Measurements from ENCODE around the gene S100A6. TPM values are rescaled to one million over a fixed set of nuclear protein-coding genes. Genes with fewer than 3 reads are reported as not detected.

Gene S100A6
- total and polyA plus RNA-seq, 4 donors, result 165 to 10,136 (median 2,002) TPM

DNA sequence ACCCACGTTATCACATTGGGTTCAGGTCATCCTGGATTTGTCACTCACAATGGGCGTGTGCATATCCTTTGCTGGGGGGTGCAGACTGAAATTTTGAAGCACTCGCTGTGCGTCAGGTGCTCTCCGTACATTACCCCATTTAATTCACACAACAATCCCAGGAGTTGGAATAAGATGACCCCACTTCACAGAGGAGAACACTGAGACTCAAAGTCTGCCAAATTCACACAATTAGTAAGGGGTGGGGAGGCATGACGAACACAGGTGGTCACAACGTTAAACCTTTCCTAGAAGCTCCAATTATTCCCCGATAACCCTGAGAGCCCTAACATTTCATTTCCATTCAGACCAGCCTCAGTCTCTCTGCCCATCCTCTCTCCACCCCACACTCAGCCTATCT, 33.7 kb upstream of the S100A6 start:
- Histone ChIP-seq H3K36me3 (ENCODE audit: control insufficient read depth in 4 of 4, insufficient read depth in 4 of 4, low read length in 4 of 4) (no peaks in the 10 kb centered on the region), H3K4me1 (ENCODE audit: control insufficient read depth in 5 of 5, insufficient read depth in 5 of 5, low read length in 5 of 5) (peaks cover 10 to 29% (median 16%) of the 10 kb centered on the region in 5 donors), H3K9ac (ENCODE audit: insufficient read depth in 1 of 2, low read length in 2 of 2) (no peak overlapping the region), H3K9me3 (ENCODE audit: control insufficient read depth in 4 of 4, insufficient read depth in 3 of 4, low read length in 3 of 4) (no peaks in the 10 kb centered on the region), H3K27ac (ENCODE audit: low read depth in 1 of 2, low read length in 1 of 2) (no peak overlapping the region), H3K4me3 (no peak overlapping the region), H3K27me3 (ENCODE audit: control insufficient read depth in 3 of 3, insufficient read depth in 3 of 3, low read length in 2 of 3) (no peaks in the 10 kb centered on the region)
- ATAC-seq (ENCODE audit: insufficient read depth, low FRiP score) (no peak), DNase-seq (no peak)
- TF ChIP-seq, protein P1, sequence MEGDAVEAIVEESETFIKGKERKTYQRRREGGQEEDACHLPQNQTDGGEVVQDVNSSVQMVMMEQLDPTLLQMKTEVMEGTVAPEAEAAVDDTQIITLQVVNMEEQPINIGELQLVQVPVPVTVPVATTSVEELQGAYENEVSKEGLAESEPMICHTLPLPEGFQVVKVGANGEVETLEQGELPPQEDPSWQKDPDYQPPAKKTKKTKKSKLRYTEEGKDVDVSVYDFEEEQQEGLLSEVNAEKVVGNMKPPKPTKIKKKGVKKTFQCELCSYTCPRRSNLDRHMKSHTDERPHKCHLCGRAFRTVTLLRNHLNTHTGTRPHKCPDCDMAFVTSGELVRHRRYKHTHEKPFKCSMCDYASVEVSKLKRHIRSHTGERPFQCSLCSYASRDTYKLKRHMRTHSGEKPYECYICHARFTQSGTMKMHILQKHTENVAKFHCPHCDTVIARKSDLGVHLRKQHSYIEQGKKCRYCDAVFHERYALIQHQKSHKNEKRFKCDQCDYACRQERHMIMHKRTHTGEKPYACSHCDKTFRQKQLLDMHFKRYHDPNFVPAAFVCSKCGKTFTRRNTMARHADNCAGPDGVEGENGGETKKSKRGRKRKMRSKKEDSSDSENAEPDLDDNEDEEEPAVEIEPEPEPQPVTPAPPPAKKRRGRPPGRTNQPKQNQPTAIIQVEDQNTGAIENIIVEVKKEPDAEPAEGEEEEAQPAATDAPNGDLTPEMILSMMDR (IDR thresholded peaks at IDR 0.05; ENCODE audit: control extremely low read depth, extremely low read depth), result no peak
- WGBS, 2 donors, result 89 to 93% methylated on average over 8 of the region's 8 CpGs

GRCh38 chr1:153568367-153569099, 32.7 kb upstream of the S100A6 start:
- Histone ChIP-seq H3K9me3 (ENCODE audit: control insufficient read depth in 4 of 4, insufficient read depth in 3 of 4, low read length in 3 of 4) (no peaks in the 10 kb centered on the region), H3K27me3 (ENCODE audit: control insufficient read depth in 3 of 3, insufficient read depth in 3 of 3, low read length in 2 of 3) (no peaks in the 10 kb centered on the region), H3K9ac (ENCODE audit: insufficient read depth in 1 of 2, low read length in 2 of 2) (peak overlapping the region in 1 of 2 donors; percentile 67), H3K4me1 (ENCODE audit: control insufficient read depth in 5 of 5, insufficient read depth in 5 of 5, low read length in 5 of 5) (peaks cover 10 to 31% (median 16%) of the 10 kb centered on the region in 5 donors), H3K27ac (ENCODE audit: low read depth in 1 of 2, low read length in 1 of 2) (peak overlapping the region; percentile 12 to 79), H3K4me3 (no peak overlapping the region), H3K36me3 (ENCODE audit: control insufficient read depth in 4 of 4, insufficient read depth in 4 of 4, low read length in 4 of 4) (no peaks in the 10 kb centered on the region)
- ATAC-seq (ENCODE audit: insufficient read depth, low FRiP score) (peak; percentile 38), DNase-seq (peak; percentile 83 to 86 (median 85))
- TF ChIP-seq, protein P1 (IDR thresholded peaks at IDR 0.05; ENCODE audit: control extremely low read depth, extremely low read depth), result peak; percentile 99
- WGBS, 2 donors, result 12 to 20% methylated on average over 25 of the region's 25 CpGs

DNA sequence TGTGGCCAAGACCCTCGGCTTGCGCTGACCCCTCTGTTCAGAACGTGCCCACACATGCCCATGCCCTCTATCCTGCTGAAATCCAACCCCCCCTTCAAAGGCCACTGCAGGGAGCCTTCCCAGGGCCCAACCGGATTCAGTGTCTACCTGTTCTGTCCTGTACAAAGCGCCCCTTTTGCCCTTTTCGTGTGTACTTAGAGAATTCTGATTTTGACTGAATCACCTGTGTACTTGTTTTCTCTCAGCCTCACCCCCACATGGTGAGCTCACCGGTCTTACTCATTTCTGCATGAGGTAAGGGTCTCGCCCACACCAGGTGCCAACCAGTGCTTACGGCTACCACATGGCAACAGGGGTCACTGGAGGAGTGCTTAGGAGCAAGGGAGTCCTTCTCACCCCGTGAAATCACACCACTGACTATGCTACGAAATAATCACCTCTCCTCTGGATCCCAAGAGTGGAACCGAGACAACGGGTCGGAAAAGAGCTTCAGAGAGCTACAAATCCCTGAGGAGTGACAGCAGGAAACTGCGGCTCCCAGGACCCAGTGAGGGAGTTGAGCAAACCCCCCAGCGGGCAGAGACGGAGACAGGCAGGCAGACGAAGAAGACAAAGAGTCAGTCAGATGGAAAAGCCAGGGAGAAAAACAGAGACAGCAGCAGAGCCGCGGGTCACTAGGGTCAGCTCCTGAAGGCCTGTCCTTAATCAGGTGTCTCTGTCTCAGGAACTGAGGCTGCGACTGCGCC, 32.0 kb upstream of the S100A6 start:
- Histone ChIP-seq H3K9me3 (ENCODE audit: control insufficient read depth in 4 of 4, insufficient read depth in 3 of 4, low read length in 3 of 4) (no peaks in the 10 kb centered on the region), H3K4me1 (ENCODE audit: control insufficient read depth in 5 of 5, insufficient read depth in 5 of 5, low read length in 5 of 5) (peaks cover 10 to 31% (median 16%) of the 10 kb centered on the region in 5 donors), H3K36me3 (ENCODE audit: control insufficient read depth in 4 of 4, insufficient read depth in 4 of 4, low read length in 4 of 4) (no peaks in the 10 kb centered on the region), H3K9ac (ENCODE audit: insufficient read depth in 1 of 2, low read length in 2 of 2) (no peak overlapping the region), H3K27ac (ENCODE audit: low read depth in 1 of 2, low read length in 1 of 2) (peak overlapping the region in 1 of 2 donors; percentile 79), H3K27me3 (ENCODE audit: control insufficient read depth in 3 of 3, insufficient read depth in 3 of 3, low read length in 2 of 3) (no peaks in the 10 kb centered on the region), H3K4me3 (no peak overlapping the region)
- DNase-seq, result no peak
- no peak for ATAC-seq (ENCODE audit: insufficient read depth, low FRiP score)
- 79 to 87% methylated on average over 22 of the region's 22 CpGs for WGBS, 2 donors
- TF ChIP-seq, protein P1 (IDR thresholded peaks at IDR 0.05; ENCODE audit: control extremely low read depth, extremely low read depth), result no peak
